Stimulated activated CD8-positive, alpha-beta memory T cell treated with anti-CD3 and anti-CD28 coated beads, Interleukin-12 subunit alpha, Interleukin-12 subunit beta, amount 100 ng/mL, for 24 hours (primary cell): ENCODE results near the gene EXOSC5.
A peak's percentile ranks its signal among the peaks of the same experiment; 100 is the strongest.
"Not testable (repeated sequence)": the region's sequence is repeated elsewhere in the genome, so short reads cannot be mapped to it uniquely, and the experiment has no call there.

Experiments used
- DNase-seq: peaks from one replicate; pipeline ENCODE4 v3.0.0-alpha.2; 2020; ENCODE audit errors: extremely low read depth

EXOSC5 gene

DNA sequence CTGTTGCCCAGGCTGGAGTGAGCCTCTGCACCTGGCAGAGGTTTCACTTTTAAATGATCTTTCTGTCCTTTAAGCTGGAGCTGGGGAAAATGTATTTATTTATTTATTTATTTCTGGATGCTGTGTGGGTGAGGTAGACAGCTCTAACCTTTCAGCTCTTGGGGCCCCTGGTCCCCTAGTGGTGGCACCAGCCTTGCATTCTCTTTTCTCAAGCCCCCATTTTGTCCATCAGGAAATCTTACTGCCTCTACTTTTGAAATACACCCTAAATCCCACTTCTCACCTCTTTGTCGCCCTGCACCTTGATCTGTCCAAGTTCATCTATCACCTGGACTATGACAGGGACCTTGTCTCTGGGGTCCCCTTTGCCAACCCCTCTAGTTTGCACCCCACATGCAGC, 31.1 kb downstream of the EXOSC5 start:
- DNase-seq, result no peak

DNA sequence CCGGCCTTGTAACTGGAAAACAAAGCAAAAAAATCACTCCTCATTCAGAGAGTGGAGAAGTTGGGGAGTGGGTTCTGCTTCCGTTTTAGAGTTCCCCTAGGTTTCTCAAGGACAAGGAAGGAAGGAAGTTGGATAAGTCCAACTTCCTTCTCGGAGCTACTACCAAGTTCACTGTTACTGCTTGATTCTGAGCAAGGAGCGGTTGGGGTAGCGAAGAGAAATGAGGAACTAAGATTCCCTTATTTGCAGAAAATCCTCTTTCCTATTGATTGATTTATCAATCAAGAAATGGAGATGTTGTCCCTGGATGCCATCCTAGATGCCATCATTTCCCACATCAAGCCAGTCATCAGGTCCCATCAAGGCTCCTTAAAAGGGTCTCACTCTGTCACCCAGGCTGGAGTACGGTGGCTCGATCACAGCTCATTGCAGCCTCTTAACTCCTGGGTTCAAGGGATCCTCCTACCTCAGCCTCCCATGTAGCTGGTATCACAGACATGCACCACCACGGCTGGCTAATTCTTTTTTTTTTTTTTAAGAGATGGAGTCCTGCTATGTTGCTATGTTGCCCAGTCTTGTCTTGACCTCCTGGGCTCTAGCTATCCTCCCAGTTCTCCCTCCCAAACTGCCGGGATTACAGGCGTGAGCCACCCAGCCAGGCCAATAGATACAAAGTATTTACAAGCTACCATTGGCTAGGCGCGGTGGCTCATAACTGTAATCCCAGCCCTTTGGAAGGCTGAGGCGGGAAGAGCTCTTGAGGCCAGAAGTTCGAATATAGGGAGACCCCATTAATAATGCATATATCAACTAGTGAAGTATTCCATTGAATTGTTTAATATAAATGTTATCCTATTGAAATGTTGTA, 32.4 kb downstream of the EXOSC5 start:
- no peak for DNase-seq

DNA sequence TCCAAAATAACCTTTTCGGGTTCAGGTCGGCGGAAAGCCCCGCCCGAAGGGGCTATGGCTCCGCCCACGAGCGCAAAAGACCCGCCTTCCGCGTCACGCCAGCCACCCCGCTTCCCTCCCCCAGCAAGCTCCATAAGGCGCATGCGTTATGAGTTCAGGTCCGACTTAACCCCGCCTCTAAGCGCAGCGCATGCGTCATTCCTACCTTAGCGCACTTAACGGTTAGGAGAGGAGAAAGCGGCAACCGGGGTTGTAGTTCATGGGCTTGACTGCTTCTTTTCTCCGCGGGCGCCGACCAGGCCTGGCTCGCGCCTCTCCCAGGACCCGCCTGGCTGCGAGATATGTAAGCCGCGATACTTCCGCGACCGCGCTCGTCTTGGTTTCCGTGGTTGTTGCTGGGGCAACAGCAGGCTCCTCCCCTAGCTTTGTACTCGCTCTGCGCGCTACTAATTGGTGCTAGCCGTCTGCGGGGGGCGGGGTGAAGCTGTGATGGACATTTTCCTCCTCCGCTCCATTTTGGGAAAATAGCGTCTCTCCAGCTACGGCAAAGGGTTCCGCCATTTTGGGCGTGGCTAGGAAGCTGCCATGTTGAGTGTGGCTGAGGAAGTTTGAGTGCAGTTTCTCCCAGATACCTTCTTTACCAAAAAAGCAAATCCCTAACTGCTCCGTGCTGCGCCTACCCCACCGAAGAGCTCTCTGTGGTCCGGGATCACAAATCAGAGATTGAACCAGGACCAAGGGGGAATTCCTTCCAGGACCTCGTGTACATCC, 33.2 kb downstream of the EXOSC5 start, which contains the start of gene B9D2:
B9D2 (minus strand) TSS at position 397 of the 771 bp plus-strand sequence. CDS start 630 bp downstream, outside the sequence.
- peak; percentile 93 for DNase-seq

DNA sequence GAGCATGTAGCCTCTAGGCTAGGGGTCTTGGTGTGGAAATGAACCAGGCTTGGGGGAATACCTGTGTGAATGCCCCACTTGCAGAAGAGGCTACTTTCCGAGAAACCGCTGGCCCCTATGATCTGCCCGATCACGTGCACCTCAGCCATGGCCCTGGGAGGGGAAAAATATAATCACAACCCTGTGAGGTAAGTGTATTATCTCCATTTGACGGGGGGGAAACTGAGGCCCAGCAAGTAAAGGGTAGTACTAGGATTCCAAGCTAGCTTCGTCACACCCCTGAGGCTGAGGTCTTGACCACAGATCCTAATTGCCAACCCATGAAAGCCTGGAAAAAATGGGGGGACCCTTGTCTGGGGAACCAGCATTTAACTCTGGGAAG, 33.8 kb downstream of the EXOSC5 start:
- no peak for DNase-seq

DNA sequence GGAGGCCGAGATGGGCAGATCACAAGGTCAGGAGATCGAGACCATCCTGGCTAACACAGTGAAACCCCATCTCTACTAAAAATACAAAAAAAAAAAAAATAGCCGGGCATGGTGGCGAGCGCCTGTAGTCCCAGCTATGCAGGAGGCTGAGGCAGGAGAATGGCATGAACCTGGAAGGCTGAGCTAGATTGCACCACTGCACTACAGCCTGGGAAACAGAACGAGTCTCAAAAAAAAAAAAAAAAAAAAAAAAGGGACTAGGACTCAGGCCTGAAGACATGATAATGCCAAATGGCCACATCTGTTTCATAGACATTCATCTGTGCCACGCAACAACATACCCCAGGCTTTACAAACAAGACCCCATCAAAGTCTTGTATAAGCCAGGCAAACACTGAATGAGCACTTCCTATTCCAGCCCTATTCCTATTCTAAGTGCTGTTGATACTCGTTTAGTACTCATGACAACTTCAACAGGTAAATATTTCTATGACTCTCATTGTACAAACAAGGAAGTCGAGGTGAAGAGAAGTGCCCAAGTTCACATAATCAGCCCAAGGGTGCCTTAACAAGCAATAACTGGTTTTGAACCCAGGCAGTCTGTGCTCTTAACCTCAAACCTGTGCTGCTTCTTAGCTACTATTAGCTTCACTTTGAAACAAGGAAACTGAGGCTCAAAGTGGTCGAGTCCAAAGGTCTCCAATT, 34.9 kb downstream of the EXOSC5 start:
- no peak for DNase-seq

DNA sequence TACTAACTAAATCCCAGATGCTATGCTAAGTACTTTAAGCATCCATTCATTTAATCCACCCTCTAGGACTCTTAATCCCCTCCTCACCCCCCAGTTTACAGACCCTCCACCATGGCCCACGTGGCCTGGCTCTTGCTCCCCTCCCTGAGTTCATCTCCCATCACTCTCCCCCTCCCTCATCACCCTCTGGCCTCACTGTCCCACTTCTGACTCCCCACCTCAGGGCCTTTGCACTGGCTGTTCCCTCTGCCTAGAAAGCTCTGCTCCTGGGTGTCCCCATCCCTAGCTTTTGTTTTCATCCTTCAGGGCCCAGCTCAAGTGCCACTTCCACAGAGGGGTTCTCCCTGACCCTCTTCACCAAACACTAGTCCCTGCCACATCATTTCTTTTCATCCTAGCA, 37.4 kb downstream of the EXOSC5 start:
- no peak for DNase-seq

DNA sequence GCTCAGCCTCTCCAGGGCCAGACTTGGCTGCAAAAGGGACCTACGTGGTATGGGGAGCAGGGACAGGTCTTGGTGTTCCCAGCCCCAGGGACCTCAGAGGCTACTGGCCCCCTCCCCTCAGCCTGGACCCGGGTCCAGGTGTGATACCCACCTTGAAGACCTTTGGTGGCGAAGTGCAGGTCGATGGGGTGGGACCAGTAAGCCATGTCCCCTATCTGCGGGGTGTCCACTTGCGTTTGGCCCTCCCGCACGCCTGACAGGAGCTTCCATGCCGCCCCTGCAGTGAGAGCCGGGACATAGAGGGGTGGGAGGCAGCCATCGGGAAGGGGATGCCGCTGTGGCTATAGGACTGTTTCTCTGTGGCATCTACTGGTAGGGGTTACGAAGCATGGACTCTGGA, 39.4 kb downstream of the EXOSC5 start:
- no peak for DNase-seq

DNA sequence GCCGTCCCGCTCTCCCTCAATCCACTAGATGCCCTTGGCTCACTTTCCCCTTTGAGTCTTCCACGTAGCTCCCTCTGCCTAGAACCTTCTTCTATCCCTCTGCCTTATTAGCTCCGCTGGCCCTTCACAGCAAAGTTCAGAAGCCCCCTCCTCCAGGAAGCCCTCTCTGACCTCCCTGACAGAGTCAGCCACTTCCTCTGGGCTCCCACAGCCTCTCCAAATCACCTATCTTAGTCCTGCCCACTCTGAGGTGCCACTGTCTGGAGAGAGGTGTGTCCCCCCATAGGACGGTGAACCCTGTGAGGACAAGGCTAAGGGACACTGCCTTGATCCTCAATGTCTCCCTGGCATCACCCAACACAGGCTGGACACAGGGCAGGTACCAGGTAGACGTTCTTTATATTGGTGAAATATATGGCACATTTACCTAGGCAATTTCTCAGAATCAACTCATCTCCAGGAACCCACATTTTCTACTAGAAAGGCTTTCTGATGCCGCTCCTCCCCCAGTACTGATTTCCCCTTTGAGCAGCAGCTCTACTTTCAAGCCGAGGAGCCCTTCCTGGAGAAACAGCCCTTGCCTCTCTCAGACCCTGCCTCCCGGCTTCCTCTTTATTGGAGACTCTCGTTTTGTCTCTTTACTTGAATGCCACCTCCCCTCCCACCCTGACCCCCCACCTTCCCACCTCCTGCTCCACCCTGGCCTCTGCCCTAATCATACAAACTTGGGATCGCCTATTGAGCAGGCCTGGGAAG, 40.0 kb downstream of the EXOSC5 start:
- no peak for DNase-seq

DNA sequence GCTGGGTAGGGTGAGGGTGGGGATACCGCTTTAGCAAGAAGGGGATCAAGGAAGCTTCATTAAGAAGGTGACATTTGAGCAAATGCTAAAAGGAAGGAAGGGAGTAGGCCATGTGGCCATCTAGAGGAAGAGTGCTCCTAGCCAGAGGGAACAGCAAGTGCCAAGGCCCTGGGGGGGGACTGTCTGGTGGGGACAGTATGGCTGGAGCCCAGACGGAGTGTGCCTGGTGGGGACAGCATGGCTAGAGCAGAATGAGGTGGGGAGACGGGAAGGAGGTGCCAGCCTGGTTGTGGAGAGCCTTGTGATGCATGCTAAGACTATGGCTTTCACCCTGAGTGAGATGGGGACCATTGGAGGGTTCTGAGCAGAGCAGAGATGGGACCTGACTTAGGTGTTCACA, 41.4 kb downstream of the EXOSC5 start:
- no peak for DNase-seq

DNA sequence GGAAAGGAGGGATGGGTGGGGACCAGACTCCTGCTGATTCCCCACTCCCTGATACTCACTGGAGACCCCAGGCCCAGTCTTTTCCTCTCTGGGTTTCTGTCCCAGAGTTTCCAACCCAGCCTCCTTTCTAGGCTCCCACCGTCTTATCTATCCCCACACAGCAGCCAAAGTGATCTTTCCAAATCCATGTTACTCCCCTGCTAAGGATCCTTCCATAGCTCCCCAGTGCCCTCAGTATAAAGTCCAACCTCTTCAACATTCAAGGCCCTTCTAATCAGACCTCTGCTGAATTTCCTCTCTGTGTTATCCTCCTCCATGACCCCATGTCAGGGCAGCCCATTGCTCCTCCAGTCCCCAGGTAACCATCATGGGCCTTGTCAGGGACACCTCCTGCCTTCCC, 42.1 kb downstream of the EXOSC5 start:
- DNase-seq, result no peak

DNA sequence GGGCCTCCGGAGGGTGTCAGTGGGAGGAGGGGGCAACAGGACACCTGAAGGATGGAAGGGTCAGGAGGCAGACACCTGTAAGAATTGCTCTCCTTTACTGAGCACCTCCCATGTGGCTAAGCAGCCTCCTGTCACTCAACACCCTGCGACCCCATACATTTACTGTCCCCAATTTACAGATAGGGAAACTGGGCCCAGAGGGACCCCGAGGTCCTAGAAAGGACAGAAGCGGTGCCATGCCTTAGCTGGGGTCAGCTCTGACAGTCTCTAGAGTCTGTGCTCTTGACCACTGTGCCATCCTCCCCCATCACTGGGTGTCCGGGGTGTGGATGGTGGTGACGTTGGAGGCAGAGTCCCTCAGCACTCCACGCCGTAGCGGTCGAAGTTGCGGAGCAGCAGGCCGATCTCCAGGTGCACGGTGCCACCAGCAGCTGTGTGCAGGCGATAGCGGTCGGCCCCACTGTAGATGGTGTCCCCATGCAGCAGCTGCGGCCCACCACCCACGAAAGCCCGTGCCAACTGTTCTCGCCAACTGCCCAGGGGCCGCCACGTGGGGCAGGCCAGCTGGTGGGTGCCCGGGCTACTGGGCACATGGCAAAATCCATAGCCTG, 42.7 kb downstream of the EXOSC5 start:
- DNase-seq, result no peak

DNA sequence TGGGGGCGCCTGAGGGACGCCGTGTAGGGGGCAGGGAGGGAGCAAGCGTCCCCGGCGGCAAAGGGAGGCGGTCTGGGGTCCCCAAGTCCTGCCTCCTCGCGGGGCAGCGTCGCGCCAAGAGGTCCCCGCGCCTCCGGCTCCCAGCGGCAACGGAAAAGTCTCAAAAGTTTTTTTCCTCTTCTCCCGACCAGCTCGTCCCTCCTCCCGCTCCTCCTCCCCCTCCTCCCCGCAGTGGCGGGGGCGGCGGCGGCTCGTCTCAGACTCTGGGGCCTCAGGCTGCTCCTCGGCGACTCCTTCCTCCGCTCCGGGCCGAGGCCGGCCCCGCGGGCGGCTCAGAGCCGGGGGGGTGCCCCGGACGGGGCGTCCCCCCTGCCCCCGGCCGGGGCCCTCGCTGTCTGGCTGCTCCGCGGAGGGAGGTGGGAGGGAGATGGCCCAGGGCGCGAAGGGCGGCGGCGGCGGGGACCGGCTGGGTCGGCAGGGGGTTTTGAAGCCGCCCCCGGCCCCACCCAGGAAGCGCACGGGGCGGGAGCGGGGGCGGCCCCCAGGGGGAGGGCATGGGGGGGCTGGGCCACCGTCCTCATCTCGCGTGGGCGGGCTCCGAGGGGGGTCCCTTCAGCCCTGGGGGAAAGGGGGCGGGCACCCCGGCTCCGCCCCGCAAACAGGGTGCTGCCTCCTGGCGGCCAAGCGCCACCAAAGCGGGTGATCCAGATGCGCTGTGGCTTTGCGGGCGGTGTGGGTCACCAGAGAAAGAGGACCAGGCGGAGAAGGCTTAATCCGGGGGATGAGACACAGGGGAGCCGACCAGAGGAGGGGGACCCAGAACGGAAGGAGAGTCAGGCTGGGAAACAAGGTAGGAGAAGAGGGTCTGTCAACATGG, 43.5 kb downstream of the EXOSC5 start, which contains the start of gene TGFB1:
TGFB1 (minus strand) TSS at position 457 of the 877 bp plus-strand sequence. CDS start 878 bp downstream, outside the sequence.
- peak; percentile 83 for DNase-seq

DNA sequence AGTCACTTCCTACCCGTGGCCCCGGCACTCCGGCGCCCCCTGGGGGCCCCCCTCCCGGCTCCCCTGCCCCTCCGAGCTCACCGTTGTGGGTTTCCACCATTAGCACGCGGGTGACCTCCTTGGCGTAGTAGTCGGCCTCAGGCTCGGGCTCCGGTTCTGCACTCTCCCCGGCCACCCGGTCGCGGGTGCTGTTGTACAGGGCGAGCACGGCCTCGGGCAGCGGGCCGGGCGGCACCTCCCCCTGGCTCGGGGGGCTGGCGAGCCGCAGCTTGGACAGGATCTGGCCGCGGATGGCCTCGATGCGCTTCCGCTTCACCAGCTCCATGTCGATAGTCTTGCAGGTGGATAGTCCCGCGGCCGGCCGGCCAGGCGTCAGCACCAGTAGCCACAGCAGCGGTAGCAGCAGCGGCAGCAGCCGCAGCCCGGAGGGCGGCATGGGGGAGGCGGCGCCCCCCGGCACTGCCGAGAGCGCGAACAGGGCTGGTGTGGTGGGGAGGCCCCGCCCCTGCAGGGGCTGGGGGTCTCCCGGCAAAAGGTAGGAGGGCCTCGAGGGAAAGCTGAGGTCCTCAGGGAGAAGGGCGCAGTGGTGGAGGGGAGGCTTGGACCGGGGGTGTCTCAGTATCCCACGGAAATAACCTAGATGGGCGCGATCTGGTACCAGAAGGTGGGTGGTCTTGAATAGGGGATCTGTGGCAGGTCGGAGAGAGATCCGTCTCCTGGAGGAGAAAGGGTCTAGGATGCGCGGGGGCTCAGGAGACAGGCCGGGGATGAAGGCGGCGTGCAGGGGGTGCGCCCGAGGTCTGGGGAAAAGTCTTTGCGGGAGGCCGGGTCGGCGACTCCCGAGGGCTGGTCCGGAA, 44.3 kb downstream of the EXOSC5 start:
- peak; percentile 55 for DNase-seq

DNA sequence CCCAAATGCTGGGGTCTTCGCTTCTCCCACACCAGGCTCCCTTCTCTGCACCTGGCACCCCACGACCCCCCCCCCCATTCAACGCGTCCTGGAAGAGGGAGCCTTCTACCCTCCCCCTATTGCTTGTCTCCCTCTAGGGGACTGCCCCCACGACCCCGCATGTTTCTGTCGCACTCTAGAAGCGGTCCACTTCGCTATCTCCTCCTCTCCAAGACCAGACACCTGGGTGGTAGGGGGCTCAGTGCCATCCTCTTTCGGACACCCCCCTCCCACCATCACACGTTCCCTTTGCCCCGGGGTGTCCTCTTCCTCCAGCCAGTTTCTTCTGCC, 44.9 kb downstream of the EXOSC5 start:
- no peak for DNase-seq

DNA sequence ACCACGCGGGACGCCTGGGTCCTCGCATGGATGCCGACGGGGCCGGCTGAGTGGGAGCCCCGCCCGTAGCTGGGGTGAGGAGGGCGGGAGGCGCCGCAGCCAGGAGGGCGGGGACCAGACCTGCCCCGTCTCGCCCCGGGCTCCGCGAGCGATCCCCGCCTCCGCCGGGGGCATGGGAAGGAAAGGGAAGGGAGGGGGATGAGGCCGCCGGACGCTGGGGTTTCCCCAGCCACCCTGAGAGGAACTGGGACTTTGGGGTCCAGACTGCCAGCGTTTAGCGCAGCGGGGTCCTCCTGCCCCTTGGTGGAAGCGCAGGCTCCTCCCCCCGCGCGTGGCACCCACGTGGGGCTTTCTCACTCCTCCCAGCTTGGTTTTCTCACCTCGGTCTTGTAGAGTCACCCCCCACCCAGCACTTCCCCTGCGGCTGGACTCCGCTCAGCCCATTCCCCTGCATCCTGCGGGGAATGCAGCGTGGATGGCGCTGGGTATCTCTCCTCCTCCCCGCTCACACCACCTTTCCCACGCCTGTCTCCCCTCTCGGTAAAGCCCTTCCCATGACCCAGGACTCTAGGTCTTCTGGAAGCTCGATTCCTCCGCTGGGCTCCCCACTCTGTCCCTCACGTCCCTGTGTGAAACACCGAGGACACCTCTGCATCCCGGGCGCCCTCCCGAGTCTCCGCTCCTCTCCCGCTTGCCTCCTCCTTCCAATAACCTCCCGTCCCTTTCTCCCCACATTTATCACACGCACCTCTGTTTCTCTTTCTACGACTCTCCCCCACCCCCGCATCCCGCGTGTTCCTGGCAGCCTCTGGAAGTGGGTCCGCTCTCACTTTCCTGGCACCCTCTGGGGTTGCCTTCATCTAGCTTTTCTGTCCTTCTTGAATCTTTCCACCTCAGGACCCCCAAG, 45.6 kb downstream of the EXOSC5 start:
- peak; percentile 64 for DNase-seq

DNA sequence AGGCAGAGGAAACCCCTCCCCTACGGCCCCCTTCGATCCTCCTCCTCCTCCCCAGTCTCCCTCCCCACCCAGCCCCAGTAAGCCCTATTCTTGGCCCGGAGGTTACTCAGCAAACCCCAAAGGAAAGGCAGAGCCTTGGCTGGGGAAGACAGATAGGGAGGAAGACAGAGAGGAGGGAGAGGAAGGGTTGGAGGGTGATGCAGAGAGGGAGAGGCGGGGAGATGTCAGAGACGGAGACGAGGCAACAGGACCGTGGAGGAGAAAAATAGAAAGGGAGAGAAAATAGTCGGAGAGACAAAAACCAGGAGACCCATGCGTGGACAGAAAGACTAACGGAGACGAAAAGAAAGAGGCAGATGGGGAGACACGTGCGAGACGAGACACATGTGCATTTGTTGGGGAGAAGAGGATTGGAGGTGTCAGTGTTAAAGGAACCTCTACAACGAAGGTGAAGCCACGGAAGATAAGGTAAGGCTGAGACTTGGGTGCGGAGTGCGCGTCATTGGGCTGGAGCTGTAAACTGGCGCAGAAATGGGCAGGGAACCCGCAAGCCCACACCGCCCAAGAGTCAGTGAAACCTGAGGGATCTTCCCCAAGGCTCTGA, 46.3 kb downstream of the EXOSC5 start:
- DNase-seq, result no peak

DNA sequence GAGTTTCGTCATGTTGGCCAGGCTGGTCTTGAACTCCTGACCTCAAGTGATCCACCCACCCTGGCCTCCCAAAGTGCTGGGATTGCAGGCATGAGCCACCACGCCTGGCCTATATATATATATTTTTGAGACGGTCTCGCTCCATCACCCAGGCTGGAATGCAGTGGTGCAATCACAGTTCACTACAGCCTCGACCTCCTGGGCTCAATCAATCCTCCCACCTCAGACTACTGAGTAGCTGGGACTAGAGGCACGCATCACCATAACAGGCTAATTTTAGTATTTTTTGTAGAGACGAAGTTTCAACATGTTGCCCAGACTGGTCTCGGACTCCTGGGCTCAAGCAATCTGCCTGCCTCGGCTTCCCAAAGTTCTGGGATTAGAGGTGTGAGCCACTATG, 50.2 kb downstream of the EXOSC5 start:
- not testable (repeated sequence) for DNase-seq

DNA sequence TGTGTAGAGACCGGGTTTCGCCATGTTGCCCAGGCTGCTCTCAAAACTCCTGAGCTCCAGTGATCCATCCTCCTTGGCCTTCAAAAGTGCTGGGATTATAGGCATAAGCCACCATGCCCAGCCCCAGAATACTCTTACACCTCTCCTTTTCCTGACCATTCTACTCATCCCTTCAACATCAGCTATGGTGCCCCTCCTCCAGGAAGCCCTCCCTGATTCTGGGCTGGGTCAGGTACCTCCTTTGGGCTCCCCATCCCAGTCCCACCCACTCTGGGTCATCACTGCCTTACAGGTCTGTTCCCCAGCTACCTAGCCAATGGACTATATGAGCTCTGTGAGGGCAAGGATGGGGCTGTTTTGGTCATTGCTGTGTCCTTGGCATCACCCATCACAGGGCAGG, 53.0 kb downstream of the EXOSC5 start:
- DNase-seq, result no peak
